ENCODE data around the gene ARFGEF2. TPM values are rescaled to one million over a fixed set of nuclear protein-coding genes. Genes with fewer than 3 reads are reported as not detected.

Gene ARFGEF2
- total and polyA plus RNA-seq, 2 of the 8 experiments (the other 6 are each of a cell fraction or from before 2014, with no cell fraction given), result 8.1 to 21.8 TPM

DNA sequence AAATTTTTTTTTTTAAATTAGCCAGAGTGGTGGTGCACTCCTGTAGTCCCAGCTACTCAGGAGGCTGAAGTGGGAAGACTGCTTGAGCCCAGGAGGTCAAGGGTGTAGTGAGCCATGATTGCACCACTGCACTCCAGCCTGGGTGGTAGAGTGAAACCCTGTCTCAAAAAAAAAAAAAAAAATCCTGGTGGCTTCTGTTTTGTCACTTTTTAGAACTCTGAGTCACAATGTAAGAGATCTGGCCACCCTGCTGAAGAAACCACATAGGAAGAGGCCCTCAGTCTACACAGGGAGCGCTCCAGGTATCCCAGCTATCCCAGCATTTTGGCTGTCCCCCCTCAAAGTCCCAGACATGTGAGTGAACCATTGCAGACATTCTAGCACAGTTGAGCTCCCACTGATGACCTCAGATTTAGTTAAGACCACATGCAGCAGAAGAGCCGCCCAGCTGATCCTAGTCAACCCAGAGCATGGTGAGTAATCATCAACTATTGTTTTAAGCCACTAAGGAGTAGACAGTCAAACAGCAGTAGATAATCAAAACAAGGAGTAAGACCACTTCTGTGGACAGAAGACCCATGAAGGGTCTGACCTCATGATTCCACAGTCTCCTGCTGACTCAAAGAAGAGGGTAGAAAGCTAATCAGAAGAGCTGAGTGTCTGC lies 12.7 kb upstream of the ARFGEF2 start:
- no peak overlapping the region for H3K23ac ChIP-seq (ENCODE audit: insufficient read length)
- H3K4me1 ChIP-seq (replicated peaks in 1 of 4; ENCODE audit: control insufficient read depth in 3 of 4, insufficient read depth in 4 of 4, low read length in 3 of 4), result peaks cover 0 to 4% (median 3%) of the 10 kb centered on the region in 4 experiments; a peak in 3 of 7 replicates
- H2AK5ac ChIP-seq (ENCODE audit: low read depth, low read length), result no peak overlapping the region
- DNase-seq (ENCODE audit: low read depth in 1 of 2, low spot score in 2 of 2) (no peak), FAIRE-seq (no peak)
- no peaks in the 10 kb centered on the region for H3K79me1 ChIP-seq (ENCODE audit: low read depth, low read length)
- no peaks in the 10 kb centered on the region for H3K36me3 ChIP-seq (ENCODE audit: control insufficient read depth in 2 of 4, insufficient read depth in 4 of 4, low read length in 3 of 4)
- H3K79me2 ChIP-seq (ENCODE audit: control insufficient read depth in 1 of 2, insufficient read depth in 2 of 2, low read length in 2 of 2), result no peaks in the 10 kb centered on the region
- no peak overlapping the region for H2BK15ac ChIP-seq (ENCODE audit: low read length)
- H3K14ac ChIP-seq (ENCODE audit: insufficient read length), result no peak overlapping the region
- peaks cover 0 to 5% of the 10 kb centered on the region in 2 experiments; a peak in 1 of 4 replicates for H3K9me3 ChIP-seq (ENCODE audit: insufficient read depth in 2 of 2, low read depth in 1 of 2, low read length in 1 of 2)
- 43% methylated on average over 2 of the region's 2 CpGs; no CpG with 5 or more reads in 1 of the 2 experiments for WGBS, 2 experiments (ENCODE audit: extremely low coverage in 1 of 2, insufficient coverage in 1 of 2, insufficient read length in 1 of 2, insufficient replicate concordance in 2 of 2, low coverage in 1 of 2, low lambda C conversion rate in 2 of 2, missing lambda C conversion rate in 1 of 2)
- no peak overlapping the region for H3K4me2 ChIP-seq (ENCODE audit: insufficient read depth in 1 of 2, low read depth in 2 of 2, low read length in 2 of 2)
- no peak overlapping the region for H2BK5ac ChIP-seq (ENCODE audit: low read depth, low read length)
- ChIA-PET POLR2A (ENCODE audit: partially characterized antibody) (interaction anchor here (0.6 to 0.9 kb wide), 2 partner anchors 8 to 251 kb away, joined by 3 read pairs; no protein-coding TSS in a partner anchor), CTCF (ENCODE audit: partially characterized antibody) (interaction anchor here (1.1 to 10.2 kb wide), 4 partner anchors 10 to 251 kb away, joined by 3 to 163 read pairs (median 4); no protein-coding TSS in a partner anchor)
- H3K4me3 ChIP-seq (ENCODE audit: extremely low read depth in 1 of 4, insufficient read depth in 2 of 4, low read depth in 3 of 4, low read length in 4 of 4), result no peak overlapping the region
- H2AFZ ChIP-seq (ENCODE audit: low read length), result no peak overlapping the region
- H3K27ac ChIP-seq (ENCODE audit: low read depth, low read length), result no peak overlapping the region
- H4K91ac ChIP-seq (replicated peaks; ENCODE audit: insufficient read length, low read length), result no peak overlapping the region
- no peak overlapping the region for H3K56ac ChIP-seq (replicated peaks; ENCODE audit: insufficient read length, low read depth, low read length)
- H3K4ac ChIP-seq (replicated peaks; ENCODE audit: insufficient read length, low read depth, low read length), result no peak overlapping the region
- no peak overlapping the region for H4K8ac ChIP-seq (ENCODE audit: extremely low read depth, insufficient read depth, low read length)
- H3K18ac ChIP-seq (ENCODE audit: extremely low read depth, low read length), result no peak overlapping the region
- no peak overlapping the region for H4K5ac ChIP-seq (ENCODE audit: insufficient read length, low read depth, low read length)
- no peaks in the 10 kb centered on the region for H4K20me1 ChIP-seq (replicated peaks in 1 of 2; ENCODE audit: control insufficient read depth in 1 of 2, insufficient read depth in 2 of 2, low read length in 2 of 2)
- H3K9ac ChIP-seq (replicated peaks in 1 of 4; ENCODE audit: extremely low read depth in 1 of 4, low read depth in 3 of 4, low read length in 3 of 4), result no peak overlapping the region
- H3K23me2 ChIP-seq (ENCODE audit: low read depth, low read length), result no peaks in the 10 kb centered on the region
- no peaks in the 10 kb centered on the region; a peak in 2 of 7 replicates for H3K27me3 ChIP-seq (replicated peaks in 1 of 4; ENCODE audit: control insufficient read depth in 3 of 4, extremely low read depth in 1 of 4, insufficient read depth in 3 of 4, low read length in 3 of 4)
- H2BK12ac ChIP-seq (ENCODE audit: low read depth, low read length), result no peak overlapping the region
- H2BK120ac ChIP-seq (replicated peaks; ENCODE audit: low read depth, low read length), result no peak overlapping the region
- TF ChIP-seq, protein P1, sequence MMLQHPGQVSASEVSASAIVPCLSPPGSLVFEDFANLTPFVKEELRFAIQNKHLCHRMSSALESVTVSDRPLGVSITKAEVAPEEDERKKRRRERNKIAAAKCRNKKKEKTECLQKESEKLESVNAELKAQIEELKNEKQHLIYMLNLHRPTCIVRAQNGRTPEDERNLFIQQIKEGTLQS (IDR thresholded peaks at IDR 0.05; ENCODE audit: insufficient read depth, low read depth, low read length), result no peak
- no peak for TF ChIP-seq BACH1 (IDR thresholded peaks at IDR 0.05; ENCODE audit: low read length)
- TF ChIP-seq TEAD4 (IDR thresholded peaks at IDR 0.05; ENCODE audit: low read depth, low read length), result no peak
- TF ChIP-seq TCF12 (IDR thresholded peaks at IDR 0.05; ENCODE audit: low read depth, low read length), result no peak
- TF ChIP-seq CBX8 (IDR thresholded peaks at IDR 0.05; ENCODE audit: borderline replicate concordance, low read depth, low read length), result no peak
- no peak for TF ChIP-seq HDAC2 (IDR thresholded peaks at IDR 0.05; ENCODE audit: borderline replicate concordance in 1 of 2, low read depth in 2 of 2, low read length in 2 of 2)
- TF ChIP-seq, protein P2, sequence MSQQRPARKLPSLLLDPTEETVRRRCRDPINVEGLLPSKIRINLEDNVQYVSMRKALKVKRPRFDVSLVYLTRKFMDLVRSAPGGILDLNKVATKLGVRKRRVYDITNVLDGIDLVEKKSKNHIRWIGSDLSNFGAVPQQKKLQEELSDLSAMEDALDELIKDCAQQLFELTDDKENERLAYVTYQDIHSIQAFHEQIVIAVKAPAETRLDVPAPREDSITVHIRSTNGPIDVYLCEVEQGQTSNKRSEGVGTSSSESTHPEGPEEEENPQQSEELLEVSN (IDR thresholded peaks at IDR 0.05), result no peak
- no peak for TF ChIP-seq POLR2AphosphoS5 (IDR thresholded peaks at IDR 0.05; ENCODE audit: low read depth, low read length)
- H2BK20ac ChIP-seq (ENCODE audit: low read length), result no peak overlapping the region

All from H1 (cell line).